Pulmonary artery endothelial cell (primary cell): ENCODE measurements around the gene ADAMTS14. TPM values are rescaled to one million over a fixed set of nuclear protein-coding genes. Genes with fewer than 3 reads are reported as not detected.

Source experiments
- DNase-seq: peaks from one replicate; pipeline ENCODE4 v3.0.0-alpha.2; 2011; ENCODE audit warnings: low read depth, low spot score
- total RNA-seq: library from RNA; depleted of rRNA; stranded (reverse); fragments of >200 nt; gene quantifications from 2 replicates; pipeline ENCODE4 v1.2.3, GENCODE V29; 2014

Gene ADAMTS14
- total RNA-seq, 1 donor from 2014 or later = under 0.01 TPM

DNA sequence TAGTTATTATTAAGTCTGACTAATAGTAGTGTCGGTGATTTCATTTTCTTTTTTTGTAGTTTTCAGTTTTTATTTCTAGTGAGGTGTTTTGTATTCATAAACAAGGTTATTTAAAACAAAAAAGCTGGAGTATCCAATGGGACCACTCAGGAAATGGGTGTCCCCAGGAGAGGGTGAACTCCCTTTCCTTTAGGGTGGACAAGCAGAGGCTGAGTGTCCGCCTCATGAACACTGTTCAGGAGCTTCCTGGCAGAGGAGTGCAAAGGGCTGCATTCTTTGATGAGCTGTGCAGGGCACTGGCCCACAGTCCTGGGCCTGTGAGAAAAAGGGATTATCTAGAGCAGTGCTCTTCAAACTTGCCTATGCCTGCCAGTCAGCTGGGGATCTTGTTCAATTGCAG lies 56.0 kb downstream of the ADAMTS14 start:
- DNase-seq = no peak

DNA sequence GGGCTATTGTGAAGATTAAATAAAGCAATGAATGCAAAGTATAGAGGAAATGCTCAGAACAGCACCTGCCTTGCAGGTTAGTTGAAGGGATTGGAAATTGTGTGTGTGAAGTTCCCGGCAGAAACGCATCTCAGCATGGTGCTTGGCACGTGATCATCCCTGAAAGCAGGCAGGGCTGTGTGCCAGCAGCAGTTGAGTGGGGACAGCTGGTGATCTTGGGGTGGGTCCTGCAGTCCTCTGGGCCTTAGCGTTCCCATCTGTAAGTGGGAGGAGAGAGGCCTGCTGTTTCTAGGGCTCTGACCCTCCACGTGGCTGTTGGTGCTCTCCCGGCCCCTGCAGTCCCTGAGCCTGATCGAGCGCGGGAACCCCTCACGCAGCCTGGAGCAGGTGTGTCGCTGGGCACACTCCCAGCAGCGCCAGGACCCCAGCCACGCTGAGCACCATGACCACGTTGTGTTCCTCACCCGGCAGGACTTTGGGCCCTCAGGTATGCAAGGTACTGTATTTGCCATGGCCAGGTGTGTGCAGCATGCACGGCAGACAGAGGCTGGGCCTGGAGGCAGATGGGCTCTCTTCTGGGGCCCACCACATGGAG lies 57.6 kb downstream of the ADAMTS14 start:
- no peak for DNase-seq

DNA sequence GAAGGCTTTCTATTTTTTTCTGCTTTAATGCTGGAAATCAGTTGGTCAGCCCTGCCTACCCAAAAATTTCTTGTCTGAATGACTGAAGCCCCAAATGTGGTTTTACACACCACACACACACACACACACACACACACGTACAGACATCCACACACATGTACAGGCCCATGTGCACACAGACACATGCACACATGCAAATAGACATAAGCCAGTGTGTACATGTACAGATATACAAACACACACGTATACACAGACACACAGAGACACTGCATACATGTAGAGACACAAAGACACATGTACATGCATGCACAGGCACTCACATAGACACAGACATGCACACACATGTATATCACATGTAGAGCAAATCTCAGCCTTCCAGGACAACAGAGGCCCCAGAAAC lies 58.6 kb downstream of the ADAMTS14 start:
- no peak for DNase-seq

DNA sequence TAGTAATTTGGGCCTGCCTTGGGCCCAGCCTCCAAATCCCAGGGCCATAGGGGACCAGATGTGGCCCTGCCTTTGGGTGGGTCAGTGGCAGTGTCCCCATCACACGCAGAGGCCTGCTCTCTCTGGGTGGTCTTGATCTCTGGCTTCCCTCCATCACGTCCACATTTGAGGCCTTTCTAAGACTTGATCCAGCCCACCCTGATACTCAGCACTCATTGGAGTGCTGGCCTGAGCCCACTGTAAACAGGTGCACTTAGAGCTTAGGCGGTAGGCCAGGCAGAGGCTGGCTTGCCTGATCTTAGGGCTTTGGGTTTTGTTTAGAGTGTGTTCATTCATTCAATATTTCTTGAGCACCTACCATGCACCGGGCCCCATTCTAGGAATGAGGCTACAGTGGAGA lies 60.3 kb downstream of the ADAMTS14 start:
- DNase-seq = no peak

DNA sequence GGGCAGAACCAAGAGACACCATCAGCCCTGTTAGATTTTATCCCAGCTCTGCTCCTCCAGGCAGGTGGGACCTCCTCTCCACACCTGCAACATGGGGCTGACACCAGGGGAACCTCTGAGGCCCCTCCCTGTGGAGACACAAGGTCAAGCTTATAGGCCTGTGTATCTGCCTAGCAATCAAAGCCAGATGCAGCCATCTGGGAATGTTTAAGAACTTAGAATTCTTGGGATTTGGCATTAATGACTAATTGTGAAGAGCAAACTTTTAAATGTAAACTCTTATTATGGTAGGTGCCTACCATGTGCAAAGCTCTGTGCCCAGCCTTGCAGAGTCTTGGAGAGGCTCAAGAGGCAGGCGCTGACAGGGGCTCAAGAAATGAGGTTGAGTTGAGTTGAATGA lies 60.7 kb downstream of the ADAMTS14 start:
- DNase-seq = no peak

DNA sequence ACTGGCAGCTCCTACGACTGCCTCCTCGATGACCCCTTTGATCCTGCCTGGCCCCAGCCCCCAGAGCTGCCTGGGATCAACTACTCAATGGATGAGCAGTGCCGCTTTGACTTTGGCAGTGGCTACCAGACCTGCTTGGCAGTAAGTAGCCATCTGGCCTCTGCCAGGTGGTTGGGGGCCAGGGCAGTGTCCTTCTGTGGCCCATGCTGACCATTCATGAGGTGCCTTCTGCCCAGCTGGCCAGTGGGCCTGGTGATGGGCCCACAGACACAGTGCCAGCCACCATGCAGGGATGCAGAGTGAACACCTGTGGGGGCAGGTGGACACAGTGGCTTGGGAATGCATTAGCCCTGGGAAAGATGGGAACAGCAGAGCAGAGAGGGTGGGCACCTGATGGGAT lies 62.9 kb downstream of the ADAMTS14 start:
- no peak for DNase-seq

DNA sequence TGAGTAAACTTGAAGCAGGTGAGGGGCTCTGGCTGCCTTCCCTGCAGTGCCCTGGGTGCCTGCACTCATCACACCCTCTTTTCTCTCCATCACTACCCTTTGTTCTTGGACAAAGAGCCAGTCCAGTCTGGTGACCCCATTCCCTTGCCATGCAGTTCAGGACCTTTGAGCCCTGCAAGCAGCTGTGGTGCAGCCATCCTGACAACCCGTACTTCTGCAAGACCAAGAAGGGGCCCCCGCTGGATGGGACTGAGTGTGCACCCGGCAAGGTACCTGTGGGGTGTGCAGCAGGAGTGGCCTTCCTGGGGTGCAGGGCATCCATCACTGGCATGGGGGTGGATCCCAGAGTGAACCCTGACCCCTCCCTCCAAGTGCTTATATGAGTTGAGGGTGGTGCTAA lies 64.2 kb downstream of the ADAMTS14 start:
- no peak for DNase-seq

DNA sequence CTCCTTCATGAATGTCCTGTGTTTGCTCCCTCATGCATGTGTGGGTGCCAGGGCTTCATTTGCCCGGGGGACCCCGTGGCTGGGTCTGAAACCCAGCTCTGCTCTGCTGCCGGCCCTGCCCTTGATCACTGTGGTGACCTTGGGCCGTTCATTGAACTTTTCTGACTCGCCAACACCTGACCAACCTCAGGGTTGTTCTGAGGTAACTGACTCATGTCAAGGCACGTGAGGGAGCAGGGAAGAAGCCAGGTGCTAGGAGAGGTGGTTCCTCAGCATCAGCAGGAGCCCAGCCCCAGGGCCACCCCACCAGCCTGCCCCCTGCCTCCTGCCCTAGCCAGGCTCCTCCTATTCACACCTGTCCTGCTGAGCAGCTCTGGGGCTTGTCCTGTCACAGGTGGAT lies 64.9 kb downstream of the ADAMTS14 start:
- DNase-seq = no peak

DNA sequence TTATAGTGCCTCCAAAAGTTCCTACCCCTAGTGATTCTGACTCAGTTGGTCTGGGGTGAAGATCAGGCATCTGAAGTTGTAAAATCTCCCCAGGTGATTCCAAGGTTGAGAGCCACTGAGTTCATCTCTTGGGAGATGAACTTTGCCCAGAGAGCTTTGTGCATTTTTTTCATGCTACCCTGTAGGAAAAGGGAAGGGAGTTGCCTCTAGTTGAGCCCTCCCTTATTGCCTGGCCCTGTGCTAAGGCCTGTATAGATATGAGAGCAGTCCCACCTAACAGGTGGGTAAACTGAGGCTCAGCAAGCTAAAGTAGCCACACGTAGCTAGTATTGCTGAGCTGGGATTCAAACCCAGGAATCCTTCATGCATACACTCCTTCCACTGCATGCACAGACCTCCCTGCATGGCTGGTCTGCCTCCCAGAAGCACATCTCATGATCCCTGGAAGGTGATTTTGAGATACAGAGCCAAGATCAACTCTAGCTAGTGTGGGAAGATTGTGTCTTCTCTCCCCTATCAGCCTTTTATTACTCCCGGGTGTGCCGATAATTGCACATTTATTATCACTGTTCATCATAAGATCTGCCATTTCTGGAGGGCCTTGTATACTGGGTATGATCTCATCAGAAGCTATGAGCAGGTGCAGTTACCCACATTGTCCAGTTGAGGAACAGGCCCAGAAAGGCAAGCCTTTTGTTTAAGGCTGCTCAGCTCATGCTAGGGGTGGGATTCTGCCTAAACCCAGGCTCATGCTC lies 65.9 kb downstream of the ADAMTS14 start:
- DNase-seq = no peak

DNA sequence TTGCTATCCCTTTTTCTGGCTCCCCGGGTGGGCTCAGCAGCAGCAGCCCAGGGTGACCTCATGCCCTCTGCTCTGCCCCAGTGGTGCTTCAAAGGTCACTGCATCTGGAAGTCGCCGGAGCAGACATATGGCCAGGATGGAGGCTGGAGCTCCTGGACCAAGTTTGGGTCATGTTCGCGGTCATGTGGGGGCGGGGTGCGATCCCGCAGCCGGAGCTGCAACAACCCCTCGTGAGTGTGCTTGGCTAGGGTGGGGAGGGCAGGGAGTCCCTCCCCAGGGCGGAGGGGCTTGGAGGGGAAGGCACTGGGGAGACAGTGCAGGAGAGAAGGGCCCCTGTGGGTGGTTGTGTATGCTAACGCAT lies 66.4 kb downstream of the ADAMTS14 start:
- no peak for DNase-seq

DNA sequence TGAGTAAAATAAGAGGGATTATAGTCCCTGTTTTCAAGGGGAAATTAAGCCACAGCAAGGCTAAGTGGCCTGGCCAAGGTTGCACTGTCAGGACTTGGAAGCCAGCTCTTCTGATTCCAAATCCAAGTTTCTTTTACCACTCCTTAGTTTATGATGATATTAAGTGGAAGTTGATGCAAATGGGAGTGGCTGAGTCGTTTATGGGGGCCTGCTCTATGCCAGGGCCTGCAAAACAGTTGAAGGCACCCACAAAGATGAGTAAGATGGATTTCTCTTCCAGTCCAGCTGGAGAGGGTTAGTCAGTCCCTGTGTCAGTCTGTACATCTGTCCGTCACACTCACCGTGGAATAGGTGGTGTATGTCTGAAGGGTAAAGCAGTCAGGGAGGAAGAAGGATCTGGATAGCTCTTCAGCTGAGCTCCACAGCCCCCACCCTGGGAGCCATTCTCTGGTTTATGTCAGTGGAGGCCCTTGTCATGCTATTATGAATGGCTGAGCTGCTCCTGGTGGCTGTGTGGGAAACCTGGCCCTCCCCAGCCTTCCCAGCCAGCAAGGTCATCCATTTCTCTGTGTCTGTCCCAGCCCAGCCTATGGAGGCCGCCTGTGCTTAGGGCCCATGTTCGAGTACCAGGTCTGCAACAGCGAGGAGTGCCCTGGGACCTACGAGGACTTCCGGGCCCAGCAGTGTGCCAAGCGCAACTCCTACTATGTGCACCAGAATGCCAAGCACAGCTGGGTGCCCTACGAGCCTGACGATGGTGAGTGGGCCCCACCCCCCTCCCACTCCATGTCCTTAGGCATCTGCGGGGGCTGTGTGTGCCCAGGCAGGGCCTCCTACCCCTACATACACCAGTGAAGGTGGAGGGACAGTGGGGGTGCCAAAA lies 68.3 kb downstream of the ADAMTS14 start:
- DNase-seq = no peak

DNA sequence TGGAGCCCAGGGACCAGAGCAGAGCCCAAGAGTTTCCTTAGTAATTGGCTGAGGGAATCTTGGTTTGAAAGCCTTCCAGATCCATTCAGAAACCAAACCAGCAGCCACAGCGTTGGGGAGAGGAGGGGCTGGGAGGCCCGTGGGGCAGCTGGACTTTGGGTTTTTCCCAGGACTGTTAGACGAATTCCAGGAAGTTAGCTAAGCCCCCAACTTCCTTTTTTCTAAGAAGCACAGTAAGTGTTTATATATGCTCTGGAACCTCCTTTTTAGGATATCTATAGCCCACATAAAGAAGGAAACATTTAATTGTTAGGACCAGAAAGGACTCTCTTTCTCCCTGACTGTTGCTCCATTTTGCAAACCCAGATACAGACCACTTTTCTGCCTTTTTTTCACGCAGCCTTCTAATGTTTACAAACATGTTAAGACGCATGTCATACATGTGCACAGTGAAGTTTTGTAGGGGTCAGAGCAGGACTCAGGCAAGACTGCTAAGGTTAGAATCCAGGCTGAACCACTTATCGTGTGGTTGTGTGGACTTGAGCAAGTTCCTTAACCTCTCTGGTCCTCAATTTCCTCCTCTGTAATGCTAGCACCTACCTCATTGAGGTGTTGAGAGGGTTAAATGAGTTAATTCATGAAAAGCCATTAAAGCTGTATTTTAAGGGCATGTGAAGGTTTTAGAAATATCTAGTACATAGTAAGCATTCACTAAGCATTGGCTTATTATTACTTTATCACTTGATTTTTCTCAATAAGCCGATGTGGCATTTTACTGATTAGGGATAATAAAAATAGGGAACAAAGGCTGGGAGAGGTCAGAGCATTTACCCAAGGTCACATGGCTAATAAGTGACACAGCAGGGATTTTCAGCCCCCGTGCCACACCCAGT lies 70.5 kb downstream of the ADAMTS14 start:
- DNase-seq = peak; percentile 1

DNA sequence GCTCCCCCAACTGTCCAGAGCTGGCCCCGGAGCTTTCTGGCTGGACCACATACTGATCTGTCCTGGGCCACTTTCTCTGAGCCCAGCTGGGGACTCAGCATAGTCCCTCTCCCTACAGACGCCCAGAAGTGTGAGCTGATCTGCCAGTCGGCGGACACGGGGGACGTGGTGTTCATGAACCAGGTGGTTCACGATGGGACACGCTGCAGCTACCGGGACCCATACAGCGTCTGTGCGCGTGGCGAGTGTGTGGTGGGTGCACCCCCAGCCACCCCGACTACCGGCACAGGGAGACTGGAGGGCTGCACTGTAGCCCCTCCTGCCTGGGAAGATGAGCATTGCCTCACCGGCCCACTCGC lies 71.1 kb downstream of the ADAMTS14 start:
- no peak for DNase-seq

DNA sequence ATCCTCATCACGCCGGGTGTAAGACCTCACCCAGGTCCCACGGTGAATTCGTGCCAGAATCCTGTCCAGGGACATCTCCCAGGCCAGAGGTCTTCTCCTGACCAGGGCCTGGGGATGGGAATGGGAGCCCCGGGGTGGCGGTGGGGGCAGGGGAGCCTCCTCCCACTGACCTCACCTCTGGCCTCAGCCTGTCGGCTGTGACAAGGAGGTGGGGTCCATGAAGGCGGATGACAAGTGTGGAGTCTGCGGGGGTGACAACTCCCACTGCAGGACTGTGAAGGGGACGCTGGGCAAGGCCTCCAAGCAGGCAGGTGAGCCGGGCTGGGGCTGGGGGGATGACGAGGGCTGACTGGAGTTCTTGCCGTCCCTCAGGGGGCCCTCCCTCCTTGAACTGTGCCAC lies 71.6 kb downstream of the ADAMTS14 start:
- no peak for DNase-seq

DNA sequence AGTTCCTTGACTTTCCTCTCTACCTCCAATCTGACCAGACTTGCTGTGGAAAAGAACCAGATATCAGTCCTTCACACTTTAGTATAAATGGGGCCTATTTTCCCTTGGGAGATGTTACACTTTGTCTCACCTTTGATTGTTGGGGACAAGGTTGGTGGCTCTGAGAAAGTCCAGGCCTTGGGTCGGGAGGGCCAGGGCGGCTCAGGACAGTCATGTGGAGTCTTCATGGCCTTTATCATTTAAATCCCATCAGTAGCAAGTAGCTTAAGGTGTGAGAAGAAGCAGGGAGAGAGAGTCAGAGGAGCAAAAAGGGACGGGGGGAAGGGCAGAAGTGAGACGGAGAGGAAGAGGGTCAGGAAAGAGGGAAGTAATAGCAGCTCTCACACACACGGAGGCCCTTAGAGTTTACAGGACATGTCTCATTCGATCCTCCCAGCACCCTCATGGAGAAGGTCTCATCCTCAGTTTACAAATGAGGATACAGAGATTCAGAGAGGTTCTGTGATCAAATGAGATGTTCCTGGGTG lies 72.4 kb downstream of the ADAMTS14 start:
- no peak for DNase-seq

DNA sequence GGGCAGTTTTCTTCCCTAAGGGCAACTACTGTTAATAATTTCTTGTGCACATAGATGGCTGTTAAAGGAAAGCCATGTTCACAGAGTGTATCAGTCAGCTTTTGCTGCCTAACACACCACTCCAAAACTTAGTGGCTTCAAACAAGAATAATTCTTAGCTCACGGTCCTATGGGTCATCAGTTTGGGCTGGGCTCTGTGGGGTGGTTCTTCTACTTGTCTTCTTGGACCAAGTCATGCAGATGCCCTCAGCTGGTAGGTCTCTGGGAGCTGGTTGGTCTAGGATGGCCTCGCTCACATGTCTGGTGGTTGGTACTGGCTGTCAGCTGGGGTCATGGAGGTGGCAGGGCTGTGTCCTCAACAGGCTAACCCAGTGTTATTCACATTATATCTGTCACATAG lies 73.2 kb downstream of the ADAMTS14 start:
- DNase-seq = no peak

DNA sequence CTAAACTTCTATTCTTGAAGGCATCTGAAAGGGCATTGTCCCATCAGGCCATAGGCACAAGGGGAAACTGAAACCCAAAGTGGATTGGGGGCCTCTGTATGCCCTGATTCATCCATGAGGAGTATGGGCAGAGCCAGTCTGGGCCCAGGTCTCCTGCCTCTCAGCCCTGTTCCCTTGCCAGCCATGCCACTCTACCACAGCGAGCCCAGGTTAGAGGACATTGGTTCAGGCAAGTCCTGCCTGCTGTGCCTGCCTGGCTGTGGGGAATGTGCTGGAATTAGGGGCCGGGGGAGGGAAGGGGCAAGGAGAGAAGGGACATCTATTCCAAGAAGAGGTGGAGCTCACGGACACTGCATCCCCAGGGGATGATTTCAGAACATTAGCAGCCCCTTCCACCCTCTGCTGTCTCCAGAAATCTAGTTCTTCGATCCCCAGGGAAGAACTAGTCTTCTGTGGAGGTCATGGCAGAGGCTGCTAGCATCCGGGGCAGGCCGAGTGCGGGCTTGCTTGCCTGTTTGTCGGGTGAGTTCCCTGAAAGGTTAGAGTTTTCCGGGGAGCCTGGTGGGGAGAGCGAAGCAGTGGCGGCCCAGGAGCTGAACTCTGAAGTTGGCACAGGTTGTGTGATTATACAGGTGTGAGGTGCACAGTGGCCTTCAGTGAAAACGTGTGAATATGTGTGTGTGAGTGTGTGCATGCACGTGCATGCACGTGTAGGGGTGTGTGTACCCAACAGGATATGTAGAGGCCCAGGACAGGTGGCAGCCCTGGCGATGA lies 75.1 kb downstream of the ADAMTS14 start:
- DNase-seq = no peak

DNA sequence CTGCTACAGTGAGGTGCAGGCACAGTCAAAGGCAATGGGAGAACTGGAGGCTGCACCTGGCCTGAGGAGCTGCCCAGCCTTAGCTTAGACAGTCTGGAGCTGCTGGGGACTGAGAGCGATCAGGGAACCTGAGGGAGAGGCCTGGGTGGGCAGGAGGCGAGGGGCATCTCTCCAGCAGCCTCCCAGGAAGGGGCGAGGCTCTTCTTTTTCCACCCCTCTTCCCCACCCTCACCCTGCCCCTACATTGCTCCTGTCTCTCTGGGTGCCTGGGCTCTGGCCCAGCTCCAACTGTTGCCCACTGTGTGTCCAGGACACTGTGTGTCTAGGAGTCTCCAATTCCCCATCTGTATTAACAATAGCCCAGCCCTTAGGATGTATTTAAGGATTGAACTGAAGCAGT lies 76.0 kb downstream of the ADAMTS14 start:
- DNase-seq = no peak

DNA sequence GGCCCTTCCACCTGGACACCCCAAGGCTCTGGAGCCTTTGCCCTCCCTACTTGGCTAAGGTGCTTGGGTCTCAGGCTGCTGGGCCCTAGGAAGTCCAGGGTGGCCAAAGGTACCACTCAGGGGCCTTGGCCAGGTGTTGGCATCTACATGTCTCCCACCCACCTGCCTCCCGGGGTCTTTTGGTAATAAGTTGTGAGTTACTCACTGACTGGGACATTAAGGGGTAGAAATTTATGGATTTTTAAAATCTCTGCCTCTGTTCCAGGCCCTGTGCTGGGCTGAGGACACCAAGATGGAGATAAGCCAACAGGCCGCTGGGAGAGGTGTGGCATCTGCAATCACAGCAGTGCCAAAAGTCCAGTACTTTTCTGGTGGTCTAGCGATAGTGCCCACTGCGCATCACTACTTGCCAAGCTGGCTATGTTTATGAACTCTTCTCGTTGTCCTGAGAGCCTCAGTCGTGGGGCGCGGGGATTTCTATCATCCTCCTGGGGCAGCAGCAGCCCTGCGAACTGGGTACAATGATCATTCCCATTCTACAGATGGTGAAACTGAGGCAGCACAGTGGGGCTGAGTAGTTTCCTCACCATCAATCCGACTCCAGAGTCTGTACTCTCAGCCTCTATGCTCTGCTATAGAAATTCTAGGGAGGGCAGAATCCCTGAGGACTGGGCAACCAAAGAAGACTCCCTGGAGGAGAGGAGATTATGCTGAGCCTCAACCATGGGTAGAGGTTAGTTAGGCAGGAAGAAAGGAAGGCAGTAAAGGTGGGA lies 76.7 kb downstream of the ADAMTS14 start:
- no peak for DNase-seq

DNA sequence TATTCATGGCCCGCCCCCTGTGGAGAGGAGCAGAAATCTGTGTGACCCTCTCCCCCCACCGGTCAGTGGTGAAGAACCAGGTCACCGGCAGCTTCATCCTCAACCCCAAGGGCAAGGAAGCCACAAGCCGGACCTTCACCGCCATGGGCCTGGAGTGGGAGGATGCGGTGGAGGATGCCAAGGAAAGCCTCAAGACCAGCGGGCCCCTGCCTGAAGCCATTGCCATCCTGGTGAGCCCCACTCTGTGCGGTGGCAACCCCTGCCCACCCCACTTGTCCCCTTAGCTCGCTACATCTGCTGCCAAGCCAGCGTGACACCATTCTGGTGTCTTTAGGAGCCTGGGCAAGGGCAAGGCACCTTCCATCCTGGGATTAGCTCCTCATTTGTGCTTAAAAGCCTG lies 77.5 kb downstream of the ADAMTS14 start:
- DNase-seq = no peak
